GM12878 (cell line): ENCODE measurements around the gene RGP1. TPM values are rescaled to one million over a fixed set of nuclear protein-coding genes. Genes with fewer than 3 reads are reported as not detected.

ENCODE experiments used
- ATF3 ChIP-seq: IDR thresholded peaks from 2 replicates; pipeline ENCODE4 v1.6.1; 2011; ENCODE audit warnings: low read depth, mild to moderate bottlenecking, low read length, moderate library complexity, borderline replicate concordance; ENCODE audit errors: extremely low read depth
- CHD1 ChIP-seq: IDR thresholded peaks from 2 replicates; pipeline ENCODE4 v1.6.1; 2012; ENCODE audit warnings: low read depth, low read length, improper control_type of control experiment
- GATAD2B ChIP-seq: fragments of 450-650 bp; conservative IDR thresholded peaks from 2 replicates; pipeline ENCODE4 v1.6.1; 2017; ENCODE audit warnings: low read depth, mild to moderate bottlenecking, moderate library complexity
- HDGF ChIP-seq: fragments of 450-650 bp; IDR thresholded peaks from 2 replicates; pipeline ENCODE4 v1.6.1; 2016; ENCODE audit warnings: antibody characterized with exemption
- IKZF1 ChIP-seq: fragments of 450-650 bp; conservative IDR thresholded peaks from 2 replicates; pipeline ENCODE4 v1.6.1; 2017; ENCODE audit warnings: antibody characterized with exemption, mild to moderate bottlenecking
- MLLT1 ChIP-seq: fragments of 450-650 bp; IDR thresholded peaks from 2 replicates; pipeline ENCODE4 v1.6.1; 2016; ENCODE audit warnings: mild to moderate bottlenecking
- MYB ChIP-seq: fragments of 150-350 bp; IDR thresholded peaks from 2 replicates; pipeline ENCODE4 v1.6.1; 2014; ENCODE audit warnings: mild to moderate bottlenecking, low read depth, low read length, borderline replicate concordance
- PKNOX1 ChIP-seq: fragments of 450-650 bp; IDR thresholded peaks from 2 replicates; pipeline ENCODE4 v1.6.1; 2016; ENCODE audit warnings: mild to moderate bottlenecking
- PRDM15 ChIP-seq: fragments of 450-650 bp; formaldehyde crosslinking; IDR thresholded peaks from 2 replicates; pipeline ENCODE4 v1.4.0; 2020; ENCODE audit warnings: mild to moderate bottlenecking, moderate library complexity
- RB1 ChIP-seq: fragments of 450-650 bp; formaldehyde crosslinking; IDR thresholded peaks from 2 replicates; pipeline ENCODE4 v1.6.1; 2017; ENCODE audit warnings: mild to moderate bottlenecking, borderline replicate concordance
- RELA ChIP-seq: fragments of 450-650 bp; IDR thresholded peaks from 2 replicates; pipeline ENCODE4 v1.8.0; 2014; ENCODE audit warnings: borderline replicate concordance; ENCODE audit not compliant: partially characterized antibody
- SIX5 ChIP-seq: IDR thresholded peaks from 2 replicates; pipeline ENCODE4 v1.6.1; 2011; ENCODE audit warnings: mild to moderate bottlenecking, low read depth, low read length, moderate library complexity; ENCODE audit not compliant: severe bottlenecking
- SPI1 ChIP-seq: IDR thresholded peaks from 2 replicates; pipeline ENCODE4 v1.6.1; 2011; ENCODE audit warnings: low read depth, mild to moderate bottlenecking, low read length, moderate library complexity, borderline replicate concordance; ENCODE audit not compliant: insufficient read depth
- SUPT20H ChIP-seq: IDR thresholded peaks from 2 replicates; pipeline ENCODE4 v1.6.1; 2011; ENCODE audit warnings: low read depth, mild to moderate bottlenecking, low read length, moderate library complexity, borderline replicate concordance; ENCODE audit not compliant: control insufficient read depth
- TCF7 ChIP-seq: IDR thresholded peaks from 2 replicates; pipeline ENCODE4 v1.6.1; 2014; ENCODE audit warnings: antibody characterized with exemption, borderline replicate concordance
- ZNF24 ChIP-seq: fragments of 450-650 bp; IDR thresholded peaks from 2 replicates; pipeline ENCODE4 v1.6.1; 2017; ENCODE audit warnings: antibody characterized with exemption, mild to moderate bottlenecking
- ZNF687 ChIP-seq: fragments of 450-650 bp; IDR thresholded peaks from 2 replicates; pipeline ENCODE4 v1.6.1; 2017; ENCODE audit warnings: mild to moderate bottlenecking, moderate library complexity
- ZZZ3 ChIP-seq: IDR thresholded peaks from 2 replicates; pipeline ENCODE4 v1.6.1; 2011; ENCODE audit warnings: low read depth; ENCODE audit not compliant: control insufficient read depth, insufficient read length
- polyA plus RNA-seq, 11 experiments: library from polyadenylated mRNA; depleted of rRNA in 4 of 11; unstranded in 6 of 11; stranded (reverse) in 5 of 11; fragments of >200 nt; fragmentation: Nextera tagmentation in 4 of 11; fragmentation: Illumina TruSeq in 1 of 11; extraction: Ambion mirVana in 4 of 11; extraction: Trizol in 1 of 11; gene quantifications; 1 replicate in 1 of 11; 2 replicates in 10 of 11; pipeline versions ENCODE4 v1.2.1 to v1.2.3, GENCODE V29; 2011 to 2016; ENCODE audit warnings: inconsistent platforms in 2 of 11, missing spikeins in 2 of 11, low read depth in 1 of 11
- total RNA-seq, 4 experiments: library from RNA; depleted of rRNA in 3 of 4; stranded (reverse); fragments of >200 nt in 3 of 4; fragmentation: Illumina TruSeq in 1 of 4; extraction: Trizol in 1 of 4; gene quantifications; 2 replicates each; pipeline versions ENCODE4 v1.2.1 to v1.2.3, GENCODE V29; 2013 to 2021

Gene RGP1
- total and polyA plus RNA-seq, 10 of the 15 experiments (the other 5 are each of a cell fraction or from before 2014, with no cell fraction given): 0.44 to 14.9 (median 7.4) TPM

GRCh38 chr9:35731415-35732184 is 17.5 kb upstream of the RGP1 start (continued):
- TF ChIP-seq PRDM15 (CRISPR knock-in tag) (no peak), MYB (no peak), MLLT1 (no peak), GATAD2B (no peak; the same call in 1 of the 2 replicates), ATF3 (no peak), SPI1 (no peak), SIX5 (no peak), RB1 (no peak), HDGF (no peak), IKZF1 (no peak), RELA (no peak), ZZZ3 (no peak), ZNF687 (0 out of 2 replicates have a peak, but pooled peaks have one; percentile 19), PKNOX1 (no peak), ZNF24 (no peak), SUPT20H (no peak), TCF7 (no peak), CHD1 (no peak)
